ENCODE measurements around the gene ARGLU1.

The ARGLU1 gene

DNA sequence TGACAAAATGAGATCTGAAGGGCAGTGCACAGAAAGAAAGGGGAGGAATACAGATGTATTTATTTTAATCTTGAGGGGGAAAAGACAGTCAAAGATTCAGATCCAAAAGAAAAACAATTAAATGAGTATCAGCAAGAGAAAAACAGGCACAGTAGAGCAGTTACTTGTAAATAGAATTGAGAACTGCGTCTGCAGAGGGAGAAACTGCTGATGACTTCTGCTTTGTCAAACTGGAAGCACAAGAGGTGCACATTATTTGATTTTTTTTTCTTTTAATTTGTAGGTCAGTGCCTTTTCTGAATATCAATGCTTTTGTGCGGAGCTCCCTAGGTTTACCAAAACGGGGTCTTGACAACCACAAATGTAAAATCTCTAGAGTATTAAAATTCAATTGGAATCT is 69.8 kb downstream of the ARGLU1 start:
- no peak for DNase-seq

DNA sequence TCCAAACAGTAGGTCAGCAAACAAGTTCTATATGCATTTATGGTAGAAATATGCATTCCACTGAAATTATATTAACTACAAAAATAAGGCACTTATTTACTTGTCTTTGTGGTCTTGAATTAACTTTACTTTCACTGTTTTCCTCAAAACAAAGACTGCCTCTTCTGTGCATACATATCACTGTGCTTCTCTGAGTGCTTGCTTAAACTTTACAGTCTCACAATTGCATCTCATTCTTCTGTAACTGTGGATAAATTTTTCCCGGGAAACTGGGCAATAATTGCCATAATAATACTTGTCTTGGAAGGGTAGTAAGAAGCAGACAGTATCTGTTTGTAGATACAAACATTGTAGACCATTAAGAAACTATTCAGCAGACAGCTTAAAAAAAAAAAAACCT is 70.9 kb downstream of the ARGLU1 start:
- DNase-seq, result no peak

DNA sequence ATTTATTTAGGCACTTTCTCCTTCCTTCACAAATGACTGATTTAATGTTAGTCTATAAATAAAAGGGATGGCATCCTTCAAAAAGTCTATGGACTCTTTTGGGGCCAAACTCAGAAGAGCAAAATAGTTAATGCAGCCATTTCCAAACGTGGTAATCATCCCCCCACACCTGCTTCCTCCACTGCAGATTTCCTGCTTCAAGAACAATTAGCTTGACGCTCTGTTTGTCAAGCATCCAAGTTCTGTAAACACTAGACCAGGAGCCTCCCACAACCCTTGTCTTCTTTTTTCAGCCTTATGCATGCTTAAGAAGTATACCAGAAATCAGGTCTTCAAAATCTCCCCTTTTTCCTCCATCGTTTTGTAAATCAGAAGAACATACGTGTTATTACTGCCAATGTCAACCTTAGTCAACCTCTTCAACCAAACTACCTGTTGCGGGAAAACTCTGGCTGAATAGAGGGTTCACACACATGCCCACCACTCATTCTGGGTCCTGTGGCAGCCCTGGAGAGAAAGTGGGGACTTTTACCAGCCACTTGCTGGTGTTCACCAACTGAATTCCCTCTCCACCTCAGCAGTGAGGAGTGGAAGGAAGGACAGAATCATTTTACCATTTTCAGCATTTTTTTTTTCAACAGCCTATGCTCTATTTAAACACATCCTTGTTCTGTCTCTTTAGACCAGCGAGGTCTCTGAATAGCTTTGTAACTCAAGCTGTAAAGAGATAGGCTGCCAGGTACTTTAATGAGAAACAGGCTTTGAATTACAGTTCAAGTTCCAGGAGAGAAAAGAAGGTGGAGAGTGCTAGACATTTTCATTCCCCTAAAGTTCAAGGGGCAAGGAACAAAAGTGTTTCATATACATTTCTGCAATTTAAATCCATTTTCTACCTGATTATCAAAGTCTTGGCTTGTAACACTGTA is 71.6 kb downstream of the ARGLU1 start:
- no peak for DNase-seq

DNA sequence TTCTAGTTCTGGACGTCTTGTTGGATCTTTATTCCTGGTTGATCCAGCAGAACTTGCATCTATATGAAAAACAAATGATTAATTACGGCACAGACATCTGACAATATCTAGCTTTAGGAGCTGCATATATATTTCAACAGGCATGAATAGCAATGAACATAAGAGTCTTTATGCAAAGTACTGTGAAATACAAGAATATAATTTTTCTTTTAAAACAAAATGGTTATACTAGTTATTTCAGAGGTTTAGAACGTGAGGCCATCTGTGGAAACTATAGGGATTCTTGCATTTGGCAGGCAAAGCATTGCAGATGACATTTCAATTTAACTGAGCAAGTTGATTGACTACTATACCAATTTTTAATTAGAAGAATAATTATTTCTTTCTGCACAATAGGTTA is 73.0 kb downstream of the ARGLU1 start:
- no peak for DNase-seq

DNA sequence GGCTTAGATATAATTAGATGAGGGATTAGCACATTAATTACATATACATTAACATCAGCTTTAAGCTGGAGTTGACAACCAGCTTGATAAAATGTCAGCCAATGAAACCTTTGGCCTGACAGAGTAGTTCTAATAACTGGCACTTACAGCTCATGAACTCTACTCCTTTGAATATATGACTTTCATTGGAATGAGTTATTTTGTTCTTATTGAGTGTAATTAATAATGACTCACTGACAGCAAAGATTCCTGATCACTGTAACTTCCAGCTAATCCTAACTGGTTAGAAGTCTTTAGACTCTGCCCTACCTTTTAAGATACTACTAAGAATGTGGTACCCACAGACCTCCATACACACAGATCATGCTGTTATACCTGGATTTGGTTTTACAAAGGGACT is 73.4 kb downstream of the ARGLU1 start:
- no peak for DNase-seq

DNA sequence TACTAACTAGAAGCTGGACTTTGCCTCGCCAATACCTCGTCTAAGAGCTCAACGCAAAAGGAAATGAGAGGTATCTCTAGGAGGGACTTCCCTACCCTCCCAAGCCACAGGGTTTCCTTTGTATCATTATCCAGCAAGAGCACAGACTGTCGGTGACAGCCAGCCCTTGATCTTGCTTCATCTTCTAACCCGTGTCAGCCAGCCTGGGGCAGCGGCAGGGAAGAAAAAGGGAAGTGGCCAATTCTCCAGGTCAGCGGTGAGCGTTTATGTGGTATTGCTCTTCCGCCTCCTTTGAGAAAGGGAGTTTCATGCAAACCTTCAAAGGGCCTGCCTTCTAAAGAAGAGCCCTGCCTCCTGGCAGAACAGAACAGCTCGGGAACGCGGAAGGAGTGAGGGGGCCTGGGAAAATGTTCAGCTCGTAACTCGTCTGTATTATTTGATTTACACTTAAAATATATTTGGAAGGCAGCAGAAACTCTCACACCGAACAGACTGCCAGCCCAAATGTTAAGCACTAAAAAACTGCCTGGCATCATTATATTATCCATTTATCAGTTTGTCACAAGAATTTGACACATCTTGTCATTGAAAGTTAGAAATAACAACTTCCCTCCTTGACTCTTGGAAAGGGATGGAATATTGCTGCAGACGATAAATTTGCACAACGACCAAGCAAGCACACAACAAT is 74.3 kb downstream of the ARGLU1 start:
- DNase-seq, result no peak

GRCh38 chr13:106492588-106493475 is 75.1 kb downstream of the ARGLU1 start:
- no peak for DNase-seq

GRCh38 chr13:106491928-106492587 is 75.9 kb downstream of the ARGLU1 start:
- DNase-seq, result no peak

Measured in amniotic stem cell (primary cell).